Measurements from ENCODE around the gene CNTRL.

- TF ChIP-seq POLR2A (IDR thresholded peaks at IDR 0.05) (no peak), CTCF (IDR thresholded peaks at IDR 0.05) (no peak)
Measured at GRCh38 chr9:121082075-121082474, 7.3 kb downstream of the CNTRL start.

Measured in tibial nerve (tissue), 3 donors.